HG03571 (cell line): Measurements from ENCODE around the gene POU3F1.

Source experiments
- ATAC-seq: cut with Tn5 transposase; IDR thresholded peaks from one replicate; pipeline ENCODE4 v1.9.1; 2021; ENCODE audit not compliant: unreplicated experiment

The POU3F1 gene

DNA sequence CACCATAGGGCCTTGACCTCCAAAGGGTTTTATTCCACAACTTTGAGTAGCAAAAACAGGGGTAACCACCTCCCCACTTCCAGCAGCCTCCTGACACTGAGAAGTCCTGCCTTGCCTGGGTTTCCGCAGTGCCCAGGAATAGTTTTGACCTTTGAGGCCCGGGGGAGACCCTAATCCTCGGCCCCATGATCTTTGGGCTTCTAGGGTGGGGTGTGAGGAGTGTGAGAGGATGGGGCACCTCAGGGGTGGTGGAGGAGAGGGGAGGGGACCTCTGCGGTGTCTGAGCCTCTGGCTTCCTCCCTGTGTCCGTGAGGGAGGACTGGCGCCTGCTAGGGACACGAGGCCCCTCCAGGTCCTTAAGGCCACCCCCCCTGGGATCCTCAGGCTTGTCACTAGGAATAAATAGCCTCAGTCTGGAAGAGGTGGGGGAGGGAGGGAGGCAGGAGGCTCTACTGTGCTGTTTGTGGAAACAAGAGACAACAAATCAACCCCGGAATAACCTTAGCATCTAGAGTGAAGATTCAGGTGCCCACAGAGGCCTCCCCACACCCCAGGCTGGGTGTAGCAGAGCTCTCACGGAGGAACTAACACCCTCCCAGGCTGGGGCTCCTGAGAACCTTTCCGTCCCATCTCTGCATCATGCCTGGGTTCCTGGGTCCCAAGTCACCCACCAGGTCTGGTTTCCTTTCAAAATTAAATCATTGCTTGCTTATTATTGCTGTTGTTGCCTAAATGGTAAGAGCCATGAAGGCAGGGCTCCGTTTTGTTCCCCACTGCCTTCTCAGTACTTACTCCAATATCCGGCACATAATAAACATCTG is 40.4 kb downstream of the POU3F1 start:
- no peak for ATAC-seq

DNA sequence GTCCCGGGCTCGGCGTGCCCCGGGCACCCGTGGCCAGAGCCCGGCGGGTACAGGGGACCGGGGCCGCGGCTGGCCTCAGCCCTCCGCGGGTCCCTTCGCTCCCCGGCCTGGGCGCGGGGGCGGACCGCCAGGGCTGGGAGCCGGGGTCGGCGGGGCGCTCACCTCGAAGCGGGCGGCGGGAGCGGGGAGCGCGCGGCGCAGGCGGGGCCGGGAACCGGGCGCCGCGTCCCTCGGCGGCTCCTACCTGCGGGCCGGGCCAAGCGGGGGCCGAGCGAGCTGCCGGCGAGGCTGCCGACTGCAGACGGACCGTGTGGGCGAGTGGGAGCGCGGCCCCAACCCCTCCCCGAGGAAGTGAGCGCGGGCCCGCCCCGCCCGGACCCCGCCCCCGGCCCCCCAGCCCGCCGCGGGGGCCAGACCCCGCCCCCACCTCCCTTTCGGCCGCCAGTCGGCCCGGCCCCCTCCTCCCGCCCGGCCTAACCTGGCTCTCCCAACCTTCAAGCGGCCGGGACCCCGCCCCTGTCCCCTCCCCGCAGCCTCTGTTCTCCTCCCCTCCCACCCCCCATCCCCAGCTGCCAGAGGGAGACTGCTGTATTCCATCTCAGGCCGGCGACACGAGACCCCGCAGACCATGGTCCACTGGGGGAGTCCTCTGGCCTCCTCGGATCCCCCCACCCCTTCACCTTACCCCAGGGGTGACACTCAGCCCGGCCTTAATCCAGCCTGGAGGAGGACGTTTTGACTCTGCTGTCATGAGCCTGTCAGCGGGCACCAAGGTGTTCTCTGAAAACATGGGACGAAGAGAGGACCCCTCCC is 41.2 kb downstream of the POU3F1 start, which contains the start of gene FHL3:
FHL3 (minus strand) TSS at position 320 of the 813 bp plus-strand sequence. CDS start 6,102 bp downstream, outside the sequence.
- no peak for ATAC-seq

- ATAC-seq = no peak
These were observed 42.1 kb downstream of the POU3F1 start for GRCh38 chr1:38004284-38005108.

- no peak for ATAC-seq
These were observed 43.0 kb downstream of the POU3F1 start for GRCh38 chr1:38003261-38004250.

DNA sequence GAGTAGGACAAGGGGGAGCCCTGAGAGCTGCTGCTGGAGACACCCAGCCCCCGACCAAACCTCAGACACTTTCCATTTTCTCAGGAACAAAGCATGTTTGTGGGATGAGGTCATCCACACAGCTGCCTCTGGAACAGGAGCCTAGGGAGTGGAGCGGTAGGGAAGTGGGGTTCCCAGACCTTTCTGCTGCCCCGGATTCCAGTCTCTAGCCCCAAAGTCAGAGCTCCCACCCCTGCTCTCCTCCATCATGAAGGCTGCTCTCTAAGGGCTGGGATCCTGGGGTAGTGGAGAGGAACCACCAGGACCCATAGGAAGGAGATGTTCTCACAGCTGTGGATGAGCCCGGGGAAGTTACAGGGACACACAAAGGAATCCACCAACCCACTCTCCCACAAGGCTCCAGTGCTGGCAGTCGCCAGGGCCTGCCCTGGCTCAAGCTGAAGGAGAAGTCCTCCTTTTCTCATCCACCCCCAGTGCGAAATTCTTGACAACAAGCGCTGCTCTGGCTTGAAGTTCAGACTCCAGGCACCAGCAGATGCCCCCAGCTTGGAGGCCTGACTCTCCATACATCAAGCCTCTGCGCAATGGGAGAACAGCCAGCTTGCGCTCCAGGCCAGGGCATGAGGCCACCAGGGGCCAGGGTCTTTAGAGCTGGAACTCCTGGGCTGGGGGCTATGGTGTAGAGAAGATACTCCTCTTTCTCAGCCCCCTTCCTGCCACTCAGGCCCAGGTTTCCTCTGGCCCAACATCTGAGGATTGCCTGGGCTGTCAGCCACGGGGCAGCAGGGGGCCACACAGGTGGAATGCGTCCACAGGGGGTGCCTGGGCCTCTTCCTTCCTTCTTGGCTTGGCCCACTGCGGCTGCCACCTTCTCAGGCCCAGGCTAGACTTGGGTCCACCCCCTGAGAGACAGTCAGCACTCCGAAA is 45.8 kb downstream of the POU3F1 start:
- no peak for ATAC-seq

- no peak for ATAC-seq
These were observed 46.4 kb downstream of the POU3F1 start for GRCh38 chr1:38000233-38000528.

- ATAC-seq = no peak
These were observed 47.0 kb downstream of the POU3F1 start for GRCh38 chr1:37999430-38000232.

- no peak for ATAC-seq
These were observed 47.6 kb downstream of the POU3F1 start for GRCh38 chr1:37998913-37999429.

DNA sequence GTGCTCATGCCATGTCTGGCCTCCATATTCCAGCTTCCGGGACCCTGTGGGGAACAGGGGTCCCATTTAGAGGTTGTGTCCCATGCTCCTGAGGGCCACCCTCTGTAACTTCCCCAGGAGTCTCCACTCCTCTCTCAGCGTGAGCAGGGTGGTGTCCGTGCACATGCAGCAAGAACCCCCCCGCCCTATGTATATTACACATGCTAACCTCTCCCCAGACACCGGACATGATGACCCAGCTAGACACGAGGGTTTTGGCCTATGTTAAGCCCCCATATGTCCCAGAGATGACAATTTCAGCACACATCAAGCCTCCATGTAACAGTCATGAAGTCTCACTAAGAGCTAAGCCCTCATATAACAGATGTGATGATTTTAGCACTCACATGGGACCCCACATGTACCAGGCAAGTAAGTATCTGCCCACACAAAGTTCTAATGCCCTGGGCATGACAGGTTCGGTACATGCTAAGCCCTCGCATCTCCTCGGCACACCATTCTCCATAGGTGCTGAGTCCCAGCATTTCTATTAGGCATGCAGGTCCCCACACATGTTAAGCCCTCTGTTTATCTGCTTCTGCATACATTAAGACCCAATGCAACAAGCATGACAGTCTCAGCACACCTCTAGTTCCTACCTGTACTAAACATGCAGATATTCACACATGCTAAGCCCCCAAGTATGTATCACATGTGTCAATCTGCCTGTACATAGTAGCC is 48.3 kb downstream of the POU3F1 start:
- ATAC-seq = no peak

- no peak for ATAC-seq
These were observed 49.1 kb downstream of the POU3F1 start for GRCh38 chr1:37997256-37998088.

DNA sequence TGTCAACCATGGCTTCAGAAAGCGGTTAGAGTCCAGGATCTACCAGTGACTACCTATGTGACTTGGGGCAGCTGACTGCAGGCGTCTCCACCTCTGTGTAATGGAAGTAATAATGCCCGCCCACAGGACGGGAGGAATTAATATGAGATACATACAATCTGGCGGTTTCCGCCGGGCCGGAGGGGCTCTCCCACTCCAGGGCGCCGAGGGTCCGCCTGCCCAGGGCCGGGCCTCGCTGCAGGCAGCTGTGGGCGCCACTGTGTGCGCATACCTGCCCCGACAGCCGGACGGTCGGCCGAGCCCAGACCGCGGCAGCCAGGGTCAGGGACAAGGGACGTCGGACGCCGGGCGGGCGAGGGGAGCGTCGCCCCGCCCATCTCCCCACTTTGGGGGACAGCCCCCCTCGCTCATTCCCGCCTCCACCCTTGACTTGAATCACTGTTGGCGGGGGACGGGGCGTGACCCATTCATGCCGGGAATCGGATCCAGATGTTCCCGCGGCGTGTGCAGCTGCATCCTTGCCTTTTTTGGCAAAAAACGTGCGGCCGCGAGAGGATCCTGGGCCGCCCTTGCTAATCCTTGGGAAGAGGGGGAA is 50.7 kb downstream of the POU3F1 start:
- ATAC-seq = no peak

- ATAC-seq = no peak
These were observed 51.6 kb downstream of the POU3F1 start for GRCh38 chr1:37994886-37995566.
